ENCODE measurements around the gene TMEM245. TPM values are rescaled to one million over a fixed set of nuclear protein-coding genes. Genes with fewer than 3 reads are reported as not detected.

Gene TMEM245
- total and polyA plus RNA-seq, 11 donors, result 16.7 to 174 (median 99.6) TPM

DNA sequence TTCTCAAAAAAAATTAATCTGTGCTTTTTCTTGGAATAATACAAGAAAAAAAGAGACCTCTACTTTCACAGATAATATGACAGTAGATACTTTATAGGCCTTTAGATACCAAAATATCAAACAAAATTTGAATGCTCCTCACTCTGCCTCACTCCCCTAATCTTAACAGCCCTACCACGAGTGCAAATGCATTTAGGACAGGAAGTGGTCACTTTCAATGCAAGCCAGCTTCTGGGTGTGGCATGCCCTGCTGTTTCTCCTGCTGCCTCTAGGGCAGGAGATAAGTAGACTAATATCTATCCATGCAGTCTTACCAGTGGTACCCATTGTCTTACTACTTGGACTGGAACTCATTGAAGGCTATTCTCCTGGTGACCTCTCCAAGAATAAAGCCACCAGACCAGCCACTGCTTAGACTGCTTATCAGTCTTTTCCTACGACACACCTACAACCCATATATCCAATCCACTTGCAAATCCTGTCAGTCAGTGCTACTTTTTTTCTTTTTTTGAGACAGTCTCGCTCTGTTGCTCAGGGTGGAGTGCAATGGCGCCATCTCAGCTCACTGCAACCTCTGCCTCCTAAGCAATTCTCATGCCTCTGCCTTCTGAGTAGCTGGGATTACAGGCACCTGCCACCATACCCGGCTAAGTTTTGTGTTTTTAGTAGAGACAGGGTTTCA, 24.3 kb upstream of the TMEM245 start:
- ATAC-seq (no peak), DNase-seq (no peak)
- TF ChIP-seq, protein P1, sequence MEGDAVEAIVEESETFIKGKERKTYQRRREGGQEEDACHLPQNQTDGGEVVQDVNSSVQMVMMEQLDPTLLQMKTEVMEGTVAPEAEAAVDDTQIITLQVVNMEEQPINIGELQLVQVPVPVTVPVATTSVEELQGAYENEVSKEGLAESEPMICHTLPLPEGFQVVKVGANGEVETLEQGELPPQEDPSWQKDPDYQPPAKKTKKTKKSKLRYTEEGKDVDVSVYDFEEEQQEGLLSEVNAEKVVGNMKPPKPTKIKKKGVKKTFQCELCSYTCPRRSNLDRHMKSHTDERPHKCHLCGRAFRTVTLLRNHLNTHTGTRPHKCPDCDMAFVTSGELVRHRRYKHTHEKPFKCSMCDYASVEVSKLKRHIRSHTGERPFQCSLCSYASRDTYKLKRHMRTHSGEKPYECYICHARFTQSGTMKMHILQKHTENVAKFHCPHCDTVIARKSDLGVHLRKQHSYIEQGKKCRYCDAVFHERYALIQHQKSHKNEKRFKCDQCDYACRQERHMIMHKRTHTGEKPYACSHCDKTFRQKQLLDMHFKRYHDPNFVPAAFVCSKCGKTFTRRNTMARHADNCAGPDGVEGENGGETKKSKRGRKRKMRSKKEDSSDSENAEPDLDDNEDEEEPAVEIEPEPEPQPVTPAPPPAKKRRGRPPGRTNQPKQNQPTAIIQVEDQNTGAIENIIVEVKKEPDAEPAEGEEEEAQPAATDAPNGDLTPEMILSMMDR (IDR thresholded peaks at IDR 0.05), result peak in 2 of 12 donors; percentile 5 to 9
- no peak for TF ChIP-seq POLR2A (IDR thresholded peaks at IDR 0.05)

DNA sequence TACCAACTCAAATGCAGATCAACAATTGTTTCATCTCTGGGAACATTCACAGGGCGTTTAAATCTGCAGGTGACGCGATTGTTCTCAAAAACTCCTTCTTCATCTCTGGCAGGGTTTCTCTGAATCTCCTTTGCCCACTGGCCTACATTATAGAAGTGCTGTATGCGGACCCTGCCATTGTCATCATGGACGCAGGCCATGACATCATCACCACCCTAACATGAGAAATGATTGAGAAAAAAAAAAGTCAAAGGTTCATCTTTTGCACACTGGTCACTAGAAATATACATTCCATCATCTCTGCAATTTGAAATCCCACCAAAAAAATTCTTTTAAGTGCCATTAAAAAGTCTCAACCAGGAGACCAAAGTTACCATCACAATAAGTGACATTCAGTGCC, 21.6 kb upstream of the TMEM245 start:
- TF ChIP-seq POLR2A (IDR thresholded peaks at IDR 0.05), result no peak
- TF ChIP-seq, protein P1 (IDR thresholded peaks at IDR 0.05), result no peak
- intact Hi-C loops (cut with DNase I), result loop anchor here in 1 of 10 donors (10.0 kb wide), 1 partner anchor 63 kb away; no protein-coding TSS in a partner anchor
- ATAC-seq (no peak), DNase-seq (no peak)
- no peaks in the 10 kb centered on the region for H3K4me1 ChIP-seq
- no peaks in the 10 kb centered on the region for H3K9me3 ChIP-seq
- H3K36me3 ChIP-seq, result no peaks in the 10 kb centered on the region
- no peak overlapping the region for H3K4me3 ChIP-seq
- WGBS, 4 donors, result 88 to 95% (median 95%) methylated on average over 5 of the region's 5 CpGs
- H3K27me3 ChIP-seq, result no peaks in the 10 kb centered on the region
- H3K27ac ChIP-seq, result no peak overlapping the region

More for the DNA sequence above, 24.3 kb upstream of the TMEM245 start:
- intact Hi-C loops (cut with DNase I), result loop anchor here in 1 of 10 donors (10.0 kb wide), 1 partner anchor 61 kb away; no protein-coding TSS in a partner anchor
- no peaks in the 10 kb centered on the region for H3K27me3 ChIP-seq
- no peaks in the 10 kb centered on the region for H3K4me1 ChIP-seq
- no peaks in the 10 kb centered on the region for H3K9me3 ChIP-seq
- H3K4me3 ChIP-seq, result no peak overlapping the region
- no peaks in the 10 kb centered on the region for H3K36me3 ChIP-seq
- WGBS, 4 donors, result 74 to 80% (median 74%) methylated on average over 5 of the region's 5 CpGs
- H3K27ac ChIP-seq, result no peak overlapping the region

DNA sequence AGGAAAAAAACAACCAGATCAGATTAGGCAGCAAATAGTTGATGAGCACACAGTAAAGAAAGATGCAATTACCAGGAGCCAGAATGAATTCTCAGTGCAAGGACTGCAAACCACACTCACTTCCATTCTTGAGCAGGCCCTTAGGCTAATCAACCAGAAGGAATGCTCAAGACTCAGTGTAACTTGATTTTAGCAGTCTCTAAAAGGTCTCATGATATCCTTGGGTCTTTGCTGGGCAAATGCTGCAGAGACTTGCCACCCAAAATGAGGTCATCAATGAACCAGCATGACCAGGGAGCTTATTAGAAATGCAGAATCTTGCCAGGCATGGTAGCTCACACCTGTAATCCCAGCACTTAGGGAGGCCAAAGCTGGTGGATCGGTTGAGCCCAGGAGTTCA, 20.1 kb upstream of the TMEM245 start:
- no peak for ATAC-seq
- Histone ChIP-seq H3K9me3 (no peaks in the 10 kb centered on the region), H3K4me3 (no peak overlapping the region), H3K27me3 (no peaks in the 10 kb centered on the region), H3K36me3 (no peaks in the 10 kb centered on the region), H3K27ac (no peak overlapping the region), H3K4me1 (no peaks in the 10 kb centered on the region)
- no peak for DNase-seq
- intact Hi-C loops (cut with DNase I), result loop anchor here in 1 of 10 donors (10.0 kb wide), 1 partner anchor 65 kb away; no protein-coding TSS in a partner anchor
- TF ChIP-seq, protein P1 (IDR thresholded peaks at IDR 0.05), result no peak
- TF ChIP-seq POLR2A (IDR thresholded peaks at IDR 0.05), result no peak
- 52 to 98% (median 87%) methylated on average over 1 of the region's 1 CpG for WGBS, 4 donors

DNA sequence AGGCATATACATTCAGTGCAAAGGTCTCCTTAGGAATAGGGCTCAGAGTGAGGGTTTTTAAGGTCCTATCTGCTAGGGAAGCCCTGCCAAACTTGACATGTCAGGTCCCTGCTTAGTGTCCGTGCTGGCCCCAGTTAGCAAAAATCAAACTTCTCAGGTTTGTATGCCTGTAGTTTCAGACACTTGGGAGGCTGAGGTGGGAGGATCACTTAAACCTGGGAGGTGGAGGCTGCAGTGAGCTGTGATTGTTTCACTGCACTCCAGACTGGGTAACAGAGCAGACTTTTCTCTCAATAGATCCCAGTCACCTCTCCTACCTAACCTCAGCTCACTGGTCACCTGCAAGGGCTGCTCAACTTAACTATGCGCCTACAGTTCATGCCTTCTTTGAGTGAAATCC, 18.7 kb upstream of the TMEM245 start:
- ATAC-seq, result no peak

More for the DNA sequence above, 18.7 kb upstream of the TMEM245 start:
- no peaks in the 10 kb centered on the region for H3K36me3 ChIP-seq
- H3K27me3 ChIP-seq, result no peaks in the 10 kb centered on the region
- H3K9me3 ChIP-seq, result no peaks in the 10 kb centered on the region
- H3K4me1 ChIP-seq, result no peaks in the 10 kb centered on the region
- 89 to 100% (median 91%) methylated on average over 2 of the region's 2 CpGs for WGBS, 4 donors
- intact Hi-C loops (cut with DNase I), result no loop called here
- H3K4me3 ChIP-seq, result no peak overlapping the region
- DNase-seq, result no peak
- TF ChIP-seq, protein P1 (IDR thresholded peaks at IDR 0.05), result no peak
- no peak for TF ChIP-seq POLR2A (IDR thresholded peaks at IDR 0.05)
- no peak overlapping the region for H3K27ac ChIP-seq
